SK-N-SH (cell line): ENCODE results near the gene MYOCOS. TPM values are rescaled to one million over a fixed set of nuclear protein-coding genes. Genes with fewer than 3 reads are reported as not detected.

Experiments used
- CTCF ChIA-PET: fragments of 300-600, 350-600 bp; formaldehyde crosslinking; extraction: SDS; loops from one replicate; lab custom pipeline; 2021; lab: Yijun Ruan, JAX
- POLR2A ChIA-PET: fragments of 350-600 bp; sonication (Branson Sonifier 250); formaldehyde crosslinking; extraction: SDS; loops from one replicate; lab custom pipeline; 2020; ENCODE audit warnings: antibody characterized with exemption, inconsistent platforms; lab: Yijun Ruan, JAX
- DNase-seq: peaks from one replicate; pipeline ENCODE4 v3.0.0; 2012
- H2AFZ ChIP-seq: fragments of 200-600 bp; sonication (generic); 2 replicates; pipeline ENCODE4 v1.8.1; 2016; ENCODE audit warnings: antibody characterized with exemption, mild to moderate bottlenecking, low read depth
- H3F3A ChIP-seq: fragments of 200-600 bp; sonication (generic); replicated peaks from 2 replicates; pipeline ENCODE3; 2016; ENCODE audit warnings: antibody characterized with exemption, mild to moderate bottlenecking; ENCODE audit not compliant: insufficient read depth
- H3K27ac ChIP-seq, 2 experiments: fragments of 200-500 bp in 1 of 2; fragments of 200-600 bp in 1 of 2; sonication (Bioruptor generic) in 1 of 2; sonication (generic), shearing (Covaris generic) in 1 of 2; 2 replicates each; pipeline versions ENCODE4 v1.5.1 to v1.6.1; 2014 to 2016; ENCODE audit warnings: low read depth in 2 of 2, inconsistent platforms in 1 of 2, low read length in 1 of 2, mild to moderate bottlenecking in 1 of 2, mixed read lengths in 1 of 2
- H3K27me3 ChIP-seq: fragments of 200-600 bp; sonication (generic), shearing (Covaris generic); 2 replicates; pipeline ENCODE4 v1.6.1; 2016; ENCODE audit warnings: mixed run types; ENCODE audit not compliant: insufficient read depth
- H3K36me3 ChIP-seq, 2 experiments: fragments of 200-500 bp in 1 of 2; fragments of 200-600 bp in 1 of 2; sonication (Bioruptor generic) in 1 of 2; sonication (generic) in 1 of 2; replicated peaks in 1 of 2; 2 replicates each; pipeline versions ENCODE3 to v1.5.1; 2014 to 2016; ENCODE audit warnings: low read length in 1 of 2, mild to moderate bottlenecking in 1 of 2; ENCODE audit not compliant: insufficient read depth in 2 of 2, control insufficient read depth in 1 of 2
- H3K4me1 ChIP-seq, 2 experiments: fragments of 200-500 bp in 1 of 2; fragments of 200-600 bp in 1 of 2; sonication (Bioruptor generic) in 1 of 2; sonication (generic), shearing (Covaris generic) in 1 of 2; 2 replicates each; pipeline versions ENCODE4 v1.5.1 to v1.6.1; 2014 to 2016; ENCODE audit warnings: low read depth in 1 of 2, low read length in 1 of 2, mixed run types in 1 of 2; ENCODE audit not compliant: insufficient read depth in 2 of 2, control insufficient read depth in 1 of 2
- H3K4me2 ChIP-seq: fragments of 200-600 bp; sonication (generic), shearing (Covaris generic); 2 replicates; pipeline ENCODE4 v1.6.1; 2017; ENCODE audit warnings: mixed run types
- H3K4me3 ChIP-seq, 2 experiments: fragments of 200-500 bp in 1 of 2; fragments of 200-600 bp in 1 of 2; sonication (Bioruptor generic) in 1 of 2; sonication (generic), shearing (Covaris generic) in 1 of 2; 2 replicates each; pipeline versions ENCODE4 v1.5.1 to v1.8.1; 2014 to 2016; ENCODE audit warnings: low read depth in 2 of 2, inconsistent platforms in 1 of 2, low read length in 1 of 2, mild to moderate bottlenecking in 1 of 2, mixed read lengths in 1 of 2, moderate library complexity in 1 of 2
- H3K79me2 ChIP-seq: fragments of 200-600 bp; sonication (generic); 2 replicates; pipeline ENCODE4 v1.8.1; 2017; ENCODE audit warnings: mild to moderate bottlenecking; ENCODE audit not compliant: insufficient read depth
- H3K9ac ChIP-seq: fragments of 200-600 bp; sonication (generic); 2 replicates; pipeline ENCODE4 v1.6.1; 2017; ENCODE audit warnings: mixed run types
- H3K9me2 ChIP-seq: fragments of 200-600 bp; sonication (generic); 2 replicates; pipeline ENCODE4 v1.6.1; 2017; ENCODE audit warnings: mixed run types
- H3K9me3 ChIP-seq: fragments of 200-600 bp; sonication (generic); 2 replicates; pipeline ENCODE4 v1.6.1; 2017; ENCODE audit warnings: mixed run types, mild to moderate bottlenecking, moderate library complexity
- H4K20me1 ChIP-seq: fragments of 200-600 bp; sonication (generic); 2 replicates; pipeline ENCODE4 v1.6.1; 2017; ENCODE audit warnings: mild to moderate bottlenecking, mixed run types; ENCODE audit not compliant: insufficient read depth
- CHD2 ChIP-seq: fragments of 150-350 bp; IDR thresholded peaks from 2 replicates; pipeline ENCODE4 v1.6.1; 2018; ENCODE audit warnings: low read length; ENCODE audit not compliant: partially characterized antibody
- IRF3 ChIP-seq: fragments of 150-350 bp; IDR thresholded peaks from 2 replicates; pipeline ENCODE4 v1.6.1; 2016; ENCODE audit warnings: mild to moderate bottlenecking, low read depth, low read length
- JUND ChIP-seq: IDR thresholded peaks from 2 replicates; pipeline ENCODE4 v1.4.0; 2012
- MEF2A ChIP-seq: IDR thresholded peaks from 2 replicates; pipeline ENCODE4 v1.4.0; 2012; ENCODE audit warnings: low read depth, borderline replicate concordance
- MXI1 ChIP-seq: IDR thresholded peaks from 2 replicates; pipeline ENCODE4 v1.6.1; 2012; ENCODE audit warnings: mild to moderate bottlenecking, low read depth, low read length, improper control_type of control experiment
- NRF1 ChIP-seq: IDR thresholded peaks from 2 replicates; pipeline ENCODE4 v1.6.1; 2012; ENCODE audit warnings: low read depth, mild to moderate bottlenecking, low read length
- RAD21 ChIP-seq: IDR thresholded peaks from 2 replicates; pipeline ENCODE4 v1.6.1; 2012; ENCODE audit warnings: mild to moderate bottlenecking, low read length
- TEAD4 ChIP-seq: IDR thresholded peaks from 2 replicates; pipeline ENCODE4 v1.4.0; 2012; ENCODE audit warnings: mild to moderate bottlenecking, borderline replicate concordance; ENCODE audit not compliant: insufficient read depth
- WGBS: methylation state at CpG from one replicate; pipeline ENCODE4 v1.1.6; 2017; ENCODE audit warnings: low lambda C conversion rate; 5-methylcytosine and 5-hydroxymethylcytosine counted together
- polyA plus RNA-seq, 3 experiments: library from polyadenylated mRNA; depleted of rRNA; stranded (reverse); fragments of >200 nt; gene quantifications; 2 replicates each; pipeline ENCODE4 v1.2.3, GENCODE V29; 2012
- TF ChIP-seq, protein P1 (sequence below): IDR thresholded peaks from 2 replicates; pipeline ENCODE4 v1.4.0; 2012; ENCODE audit warnings: low read depth, borderline replicate concordance

Gene MYOCOS
- polyA plus RNA-seq, 1 of the 3 experiments (the other 2 are of a cell fraction): not detected

GRCh38 chr1:171637928-171638576, 16.0 kb downstream of the MYOCOS start:
- no peak overlapping the region for H3K4me2 ChIP-seq
- no peaks in the 10 kb centered on the region for H3F3A ChIP-seq
- ChIA-PET CTCF (interaction anchor here (0.6 kb wide), 1 partner anchor 75 kb away, joined by 3 read pairs; no protein-coding TSS in a partner anchor), POLR2A (no interaction called here)
- no peak for DNase-seq
- no peaks in the 10 kb centered on the region for H3K9me2 ChIP-seq
- TF ChIP-seq CHD2: no peak
- TF ChIP-seq, protein P1, sequence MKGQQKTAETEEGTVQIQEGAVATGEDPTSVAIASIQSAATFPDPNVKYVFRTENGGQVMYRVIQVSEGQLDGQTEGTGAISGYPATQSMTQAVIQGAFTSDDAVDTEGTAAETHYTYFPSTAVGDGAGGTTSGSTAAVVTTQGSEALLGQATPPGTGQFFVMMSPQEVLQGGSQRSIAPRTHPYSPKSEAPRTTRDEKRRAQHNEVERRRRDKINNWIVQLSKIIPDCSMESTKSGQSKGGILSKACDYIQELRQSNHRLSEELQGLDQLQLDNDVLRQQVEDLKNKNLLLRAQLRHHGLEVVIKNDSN: no peak
- TF ChIP-seq MEF2A: no peak
- no peak for TF ChIP-seq TEAD4
- TF ChIP-seq MXI1: no peak
- no peak for TF ChIP-seq RAD21
- TF ChIP-seq IRF3: no peak
- H3K27me3 ChIP-seq: peaks cover 6% of the 10 kb centered on the region; the same call in 1 of the 2 replicates
- 34% methylated on average over 4 of the region's 4 CpGs for WGBS
- H3K9me3 ChIP-seq: no peaks in the 10 kb centered on the region
- no peaks in the 10 kb centered on the region for H3K36me3 ChIP-seq
- H3K79me2 ChIP-seq: no peaks in the 10 kb centered on the region
- no peak overlapping the region for H3K9ac ChIP-seq
- H4K20me1 ChIP-seq: no peaks in the 10 kb centered on the region
- H3K4me1 ChIP-seq: no peaks in the 10 kb centered on the region
- no peak overlapping the region for H3K27ac ChIP-seq
- H2AFZ ChIP-seq: no peak overlapping the region
- H3K4me3 ChIP-seq: no peak overlapping the region

DNA sequence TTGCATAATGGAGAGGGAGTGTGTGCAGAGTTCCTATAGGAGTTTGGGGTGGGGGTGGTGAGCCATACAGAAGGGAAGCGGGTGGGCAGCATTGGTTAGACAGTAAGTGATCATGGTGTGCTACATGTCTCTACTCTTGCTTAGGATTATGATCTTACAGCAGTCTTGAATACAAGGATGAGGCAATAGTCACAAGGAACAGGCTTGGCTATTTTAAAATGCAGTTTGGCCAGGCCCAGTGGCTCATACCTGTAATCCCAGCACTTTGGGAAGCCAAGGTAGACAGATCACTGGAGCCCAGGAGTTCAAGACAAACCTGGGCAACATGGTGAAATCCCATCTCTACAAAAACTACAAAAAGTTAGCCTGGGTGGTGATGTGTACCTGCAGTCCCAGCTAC, 18.2 kb downstream of the MYOCOS start:
- H3K4me1 ChIP-seq: peaks cover 0 to 4% of the 10 kb centered on the region in 2 experiments; a peak in 1 of 4 replicates
- TF ChIP-seq MEF2A (no peak), JUND (no peak), NRF1 (no peak)
- H3K36me3 ChIP-seq: no peaks in the 10 kb centered on the region
- H3K9me2 ChIP-seq: no peaks in the 10 kb centered on the region
- no peak overlapping the region for H3K4me2 ChIP-seq
- POLR2A ChIA-PET: no interaction called here
- CTCF ChIA-PET: interaction anchor here (1.1 kb wide), 1 partner anchor 327 kb away, joined by 3 read pairs; no protein-coding TSS in a partner anchor
- no peaks in the 10 kb centered on the region for H3F3A ChIP-seq
- H3K79me2 ChIP-seq: no peaks in the 10 kb centered on the region
- H3K4me3 ChIP-seq: no peak overlapping the region
- H4K20me1 ChIP-seq: no peaks in the 10 kb centered on the region
- H3K27ac ChIP-seq: no peak overlapping the region
- H3K9ac ChIP-seq: no peak overlapping the region
- H3K9me3 ChIP-seq: no peaks in the 10 kb centered on the region
- 55% methylated on average over 1 of the region's 1 CpG for WGBS
- no peak for DNase-seq
- peaks cover 6% of the 10 kb centered on the region; the same call in 1 of the 2 replicates for H3K27me3 ChIP-seq
- no peak overlapping the region for H2AFZ ChIP-seq
